Hair follicle dermal papilla cell (primary cell): ENCODE data around the gene RPAP2. TPM values are rescaled to one million over a fixed set of nuclear protein-coding genes. Genes with fewer than 3 reads are reported as not detected.

ENCODE experiments used
- small RNA-seq: library from RNA; depleted of rRNA; stranded (forward); fragments of <200 nt; gene quantifications from one replicate; pipeline ENCODE3, GENCODE V24; 2012
- total RNA-seq: library from RNA; depleted of rRNA; stranded (reverse); fragments of >200 nt; gene quantifications from 2 replicates; pipeline ENCODE4 v1.2.3, GENCODE V29; 2012

RPAP2 gene
- total RNA-seq, result 13.1 and 14.7 TPM in 2 replicates

DNA sequence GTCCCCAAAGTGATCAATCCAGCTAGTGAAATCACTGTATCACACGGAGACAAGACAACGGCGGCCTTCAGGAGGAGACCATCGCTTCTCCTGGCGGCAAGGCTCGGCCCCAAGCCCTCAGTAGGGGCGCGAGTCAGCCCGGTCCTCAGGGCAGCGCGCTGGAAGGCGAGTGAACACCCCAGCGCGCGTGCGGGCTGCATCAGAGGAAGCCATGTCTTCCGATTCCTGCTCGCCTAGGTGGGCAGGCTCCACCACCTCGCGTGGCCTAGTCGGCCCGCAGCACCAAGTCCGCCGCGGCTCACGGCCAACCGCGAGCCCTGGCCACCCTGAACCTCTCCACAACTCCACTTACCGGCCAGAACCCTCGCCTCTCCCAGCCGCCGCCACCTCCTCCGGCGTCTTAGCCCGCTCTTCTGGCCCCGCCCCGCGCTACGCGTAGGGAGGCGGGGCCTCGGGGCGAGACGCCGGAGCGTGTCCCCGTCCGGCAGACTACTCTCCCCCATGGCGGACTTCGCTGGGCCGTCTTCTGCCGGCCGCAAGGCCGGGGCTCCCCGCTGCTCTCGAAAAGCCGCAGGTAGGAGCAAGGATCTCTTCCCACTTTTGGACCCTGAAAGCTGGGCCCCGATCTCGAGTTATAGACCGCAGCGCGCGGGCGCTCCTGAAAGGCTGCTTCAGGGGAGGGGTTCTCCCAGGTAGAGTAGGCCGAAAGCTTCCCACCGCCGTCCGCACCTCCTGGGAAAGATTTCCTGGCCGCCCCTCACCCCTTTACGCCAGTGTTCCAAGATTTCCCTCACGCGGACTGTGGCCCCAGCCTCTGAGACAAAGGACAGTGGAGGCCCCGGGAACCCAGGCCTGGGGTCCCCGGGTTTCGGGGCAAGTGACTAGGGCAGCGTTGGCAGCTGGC, at the start of gene RPAP2, which contains the start of gene GLMN:
RPAP2 (plus strand) TSS at position 487 of the 904 bp plus-strand sequence; CDS start at position 502, 15 bp downstream.
GLMN (minus strand) TSS at position 415 of the 904 bp plus-strand sequence. CDS start 988 bp downstream, outside the sequence.

Small RNAs within 50 kb of the gene (small RNA-seq; reads per million reads assigned to genes)
- gene RN7SL824P, result not detected

Other genes starting within 250 kb of the RPAP2 start
- gene SETSIP, start 223.6 kb upstream of the RPAP2 start, total RNA-seq, result 0.16 TPM in 1 of 2 replicates, not detected in the other
- 5.3 and 6.3 TPM in 2 replicates for gene BTBD8, start 218.7 kb upstream of the RPAP2 start, total RNA-seq
- gene C1orf146, start 81.1 kb upstream of the RPAP2 start, total RNA-seq, result not detected in 2 replicates
- gene GLMN, start 72 bp upstream of the RPAP2 start, total RNA-seq, result 7.0 and 9.2 TPM in 2 replicates
- gene GFI1, start 187.9 kb downstream of the RPAP2 start, total RNA-seq, result under 0.01 TPM in 1 of 2 replicates, not detected in the other